Prostate gland (tissue), 2 donors: ENCODE results near the gene CELA2B. TPM values are rescaled to one million over a fixed set of nuclear protein-coding genes. Genes with fewer than 3 reads are reported as not detected.

Experiments
- DNase-seq: peaks from one replicate; pipeline ENCODE4 v3.0.0-alpha.2; 2019; ENCODE audit warnings: low spot score
- H3K27ac ChIP-seq, 2 donors: fragments of 200-600 bp; sonication (generic); 2 replicates each; pipeline ENCODE4 v1.5.1; 2017 to 2019
- H3K27me3 ChIP-seq: fragments of 200-600 bp; sonication (generic); replicated peaks from 2 replicates; pipeline ENCODE4 v1.5.1; 2019; ENCODE audit not compliant: insufficient read depth
- H3K36me3 ChIP-seq, 2 donors: fragments of 200-600 bp; sonication (generic); 1 replicate in 1 of 2; 2 replicates in 1 of 2; pipeline versions ENCODE4 v1.5.1 to v1.8.1; 2017 to 2019
- H3K4me1 ChIP-seq: fragments of 200-600 bp; sonication (generic); replicated peaks from 2 replicates; pipeline ENCODE4 v1.5.1; 2019
- H3K4me3 ChIP-seq, 2 donors: fragments of 200-600 bp; sonication (generic); 2 replicates each; pipeline ENCODE4 v1.5.1; 2017 to 2019
- H3K9me3 ChIP-seq: fragments of 200-600 bp; sonication (generic); 2 replicates; pipeline ENCODE4 v1.5.1; 2017
- POLR2A ChIP-seq: fragments of 450-650 bp; IDR thresholded peaks from one replicate; pipeline ENCODE4 v1.6.1; 2016; ENCODE audit warnings: antibody characterized with exemption, mild to moderate bottlenecking
- POLR2AphosphoS5 ChIP-seq: sonication (generic); formaldehyde crosslinking; IDR thresholded peaks from one replicate; pipeline ENCODE4 v1.6.1; 2017; ENCODE audit warnings: antibody characterized with exemption
- WGBS: methylation state at CpG from one replicate; pipeline ENCODE4 v1.1.5; 2018; 5-methylcytosine and 5-hydroxymethylcytosine counted together
- intact Hi-C: fragments of 100-400 bp; cut with DNase I; formaldehyde crosslinking; loops from one replicate; pipeline ENCODE4 v1.14.2; 2022
- total RNA-seq, 2 donors: library from RNA; depleted of rRNA; stranded (reverse); fragments of >200 nt; gene quantifications; one replicate each; pipeline ENCODE4 v1.1.0, GENCODE V29; 2016
- TF ChIP-seq, protein P1 (sequence below), 4 experiments: fragments of 200-600 bp in 2 of 4; fragments of 450-650 bp in 2 of 4; sonication (generic) in 2 of 4; IDR thresholded peaks; 1 replicate in 3 of 4; 2 replicates in 1 of 4; pipeline ENCODE4 v1.5.1; 2016 to 2019; ENCODE audit warnings: antibody characterized with exemption in 4 of 4, mild to moderate bottlenecking in 2 of 4, moderate library complexity in 2 of 4

CELA2B gene
- total RNA-seq, 2 donors from 2014 or later = 1.1 TPM; not detected in 1

DNA sequence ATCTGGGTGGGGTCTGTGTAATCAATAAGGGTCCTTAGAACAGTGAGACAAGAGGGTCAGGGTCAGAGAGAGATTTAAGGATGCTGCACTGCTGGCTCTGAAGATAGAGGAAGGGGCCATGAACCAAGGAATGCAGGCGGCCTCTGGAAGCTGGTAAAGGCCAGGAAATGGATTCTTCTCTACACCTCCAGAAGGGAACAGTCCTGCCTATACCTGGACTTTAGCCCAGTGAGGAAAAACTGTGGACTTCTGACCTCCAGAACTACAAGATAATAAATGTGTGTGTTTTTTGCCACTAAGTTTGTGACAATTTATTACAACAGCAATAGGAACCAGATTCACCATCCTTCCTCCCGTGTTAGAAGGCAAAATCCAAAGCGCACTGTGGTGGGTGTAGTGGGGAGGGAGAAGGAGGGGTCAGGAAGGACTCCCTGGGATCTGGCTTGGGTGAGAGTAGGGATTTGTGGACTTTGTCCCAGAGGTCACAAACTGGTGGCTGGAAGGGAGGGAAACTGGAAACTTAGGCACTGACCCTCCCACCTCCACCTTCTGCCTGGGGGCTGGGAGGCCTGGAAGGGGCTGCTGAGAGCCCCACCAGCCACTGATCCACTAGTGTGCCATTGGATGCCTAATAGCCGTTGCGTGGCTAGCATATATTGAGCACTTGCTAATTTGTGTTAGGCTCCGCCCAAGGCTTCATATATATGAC lies 24.7 kb upstream of the CELA2B start:
- 95% methylated on average over 6 of the region's 6 CpGs for WGBS
- no peaks in the 10 kb centered on the region for H3K27me3 ChIP-seq

DNA sequence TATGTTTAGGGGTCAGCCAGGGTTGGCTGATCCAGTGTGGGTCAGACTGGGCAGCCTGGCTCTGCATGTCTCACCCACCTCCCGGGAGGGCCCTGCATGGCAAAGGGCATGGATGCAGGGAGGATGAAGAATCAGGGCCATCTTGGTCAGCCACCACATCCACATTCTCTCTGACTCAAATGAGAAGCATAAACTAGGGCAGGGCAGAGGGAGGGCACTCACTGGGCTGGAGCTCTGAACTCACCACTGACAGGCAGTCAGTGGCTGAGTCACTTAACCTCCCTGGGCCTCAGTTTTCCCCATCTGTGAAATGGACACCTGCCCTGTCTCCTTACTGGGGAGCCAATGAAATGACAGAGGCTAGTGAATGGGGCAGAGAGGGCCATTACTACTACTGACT lies 23.7 kb upstream of the CELA2B start:
- Histone ChIP-seq H3K27ac (no peak overlapping the region), H3K4me1 (no peaks in the 10 kb centered on the region), H3K9me3 (no peaks in the 10 kb centered on the region), H3K36me3 (no peaks in the 10 kb centered on the region), H3K27me3 (no peaks in the 10 kb centered on the region), H3K4me3 (no peak overlapping the region)
- TF ChIP-seq, protein P1, sequence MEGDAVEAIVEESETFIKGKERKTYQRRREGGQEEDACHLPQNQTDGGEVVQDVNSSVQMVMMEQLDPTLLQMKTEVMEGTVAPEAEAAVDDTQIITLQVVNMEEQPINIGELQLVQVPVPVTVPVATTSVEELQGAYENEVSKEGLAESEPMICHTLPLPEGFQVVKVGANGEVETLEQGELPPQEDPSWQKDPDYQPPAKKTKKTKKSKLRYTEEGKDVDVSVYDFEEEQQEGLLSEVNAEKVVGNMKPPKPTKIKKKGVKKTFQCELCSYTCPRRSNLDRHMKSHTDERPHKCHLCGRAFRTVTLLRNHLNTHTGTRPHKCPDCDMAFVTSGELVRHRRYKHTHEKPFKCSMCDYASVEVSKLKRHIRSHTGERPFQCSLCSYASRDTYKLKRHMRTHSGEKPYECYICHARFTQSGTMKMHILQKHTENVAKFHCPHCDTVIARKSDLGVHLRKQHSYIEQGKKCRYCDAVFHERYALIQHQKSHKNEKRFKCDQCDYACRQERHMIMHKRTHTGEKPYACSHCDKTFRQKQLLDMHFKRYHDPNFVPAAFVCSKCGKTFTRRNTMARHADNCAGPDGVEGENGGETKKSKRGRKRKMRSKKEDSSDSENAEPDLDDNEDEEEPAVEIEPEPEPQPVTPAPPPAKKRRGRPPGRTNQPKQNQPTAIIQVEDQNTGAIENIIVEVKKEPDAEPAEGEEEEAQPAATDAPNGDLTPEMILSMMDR (IDR thresholded peaks at IDR 0.05) = no peak
- TF ChIP-seq POLR2AphosphoS5 (no peak), POLR2A (no peak)
- WGBS = 86% methylated on average over 1 of the region's 1 CpG
- no peak for DNase-seq
- intact Hi-C loops = no loop called here

More for the DNA sequence above, 24.7 kb upstream of the CELA2B start:
- Histone ChIP-seq H3K4me1 (no peaks in the 10 kb centered on the region), H3K4me3 (no peak overlapping the region), H3K36me3 (no peaks in the 10 kb centered on the region), H3K27ac (no peak overlapping the region), H3K9me3 (no peaks in the 10 kb centered on the region)
- TF ChIP-seq POLR2A = no peak
- TF ChIP-seq, protein P1 (IDR thresholded peaks at IDR 0.05) = no peak
- no peak for TF ChIP-seq POLR2AphosphoS5
- DNase-seq = no peak
- intact Hi-C loops = no loop called here

DNA sequence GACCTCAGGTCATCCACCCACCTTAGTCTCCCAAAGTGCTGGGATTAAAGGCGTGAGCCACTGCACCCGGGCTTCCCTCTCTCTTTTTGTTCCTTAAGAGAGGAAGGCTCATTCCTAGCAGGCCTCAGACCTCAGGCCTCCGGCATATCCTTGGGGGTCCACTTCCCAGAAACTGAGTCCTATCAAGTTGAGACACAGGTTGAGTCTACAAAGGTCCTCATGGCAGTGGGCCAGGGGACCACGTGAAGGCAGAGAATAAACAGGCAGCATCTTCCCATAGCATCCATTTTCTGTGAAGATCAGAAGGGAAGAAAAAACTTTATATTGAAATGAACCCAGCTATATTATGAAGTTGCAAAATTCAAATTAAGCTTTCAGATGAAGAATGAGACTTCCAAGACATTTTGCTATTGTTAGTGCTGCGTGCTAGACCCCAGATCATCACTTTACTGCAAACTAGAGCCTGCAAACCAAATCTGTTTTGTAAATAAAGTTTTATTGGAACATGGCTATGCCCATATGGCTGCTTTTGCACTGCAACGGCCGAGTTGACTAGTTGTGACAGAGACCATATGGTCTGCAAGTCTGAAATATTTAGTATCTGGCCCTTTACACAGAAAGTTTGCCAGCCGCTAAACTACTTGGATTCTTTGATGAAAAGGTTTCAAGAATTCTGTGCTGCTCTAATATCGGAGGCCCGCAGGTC lies 22.9 kb upstream of the CELA2B start:
- H3K27me3 ChIP-seq = no peaks in the 10 kb centered on the region
- H3K4me1 ChIP-seq = no peaks in the 10 kb centered on the region
- no peak for TF ChIP-seq POLR2AphosphoS5
- TF ChIP-seq, protein P1 (IDR thresholded peaks at IDR 0.05) = no peak
- no peak for TF ChIP-seq POLR2A
- no peaks in the 10 kb centered on the region for H3K9me3 ChIP-seq
- no peak overlapping the region for H3K27ac ChIP-seq
- H3K36me3 ChIP-seq = no peaks in the 10 kb centered on the region
- WGBS = 76% methylated on average over 10 of the region's 10 CpGs
- no peak for DNase-seq
- intact Hi-C loops = no loop called here
- H3K4me3 ChIP-seq = no peak overlapping the region

DNA sequence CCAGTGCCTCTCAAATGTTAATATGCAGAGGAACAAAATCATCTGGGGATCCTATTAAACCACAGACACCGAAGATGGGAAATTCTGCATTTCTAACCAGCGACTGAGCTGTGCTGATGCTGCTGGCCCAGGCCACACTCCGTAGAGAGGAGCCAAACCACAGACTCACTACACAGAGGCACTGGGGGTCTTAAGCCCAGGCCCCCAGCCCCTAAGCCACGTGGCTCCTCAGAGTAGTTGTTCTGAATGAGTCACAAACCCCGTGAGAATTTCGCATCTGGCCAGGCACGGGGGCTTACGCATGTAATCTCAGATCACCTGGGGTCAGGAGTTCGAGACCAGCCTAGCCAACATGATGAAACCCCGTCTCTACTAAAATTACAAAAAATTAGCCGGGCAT lies 22.2 kb upstream of the CELA2B start:
- Histone ChIP-seq H3K36me3 (no peaks in the 10 kb centered on the region), H3K27me3 (no peaks in the 10 kb centered on the region), H3K9me3 (no peaks in the 10 kb centered on the region), H3K27ac (no peak overlapping the region), H3K4me1 (no peaks in the 10 kb centered on the region), H3K4me3 (no peak overlapping the region)
- no peak for TF ChIP-seq POLR2AphosphoS5
- TF ChIP-seq, protein P1 (IDR thresholded peaks at IDR 0.05) = no peak
- TF ChIP-seq POLR2A = no peak
- intact Hi-C loops = no loop called here
- 86% methylated on average over 11 of the region's 11 CpGs for WGBS
- DNase-seq = no peak
